ENCODE results near the gene TEX13A.

- no peak for TF ChIP-seq EZH2phosphoT487 (IDR thresholded peaks at IDR 0.05; ENCODE audit: unreplicated experiment)
- no peak for TF ChIP-seq CTCF (conservative IDR thresholded peaks at IDR 0.05; ENCODE audit: low read depth in 2 of 2)
- no peak for TF ChIP-seq POLR2AphosphoS5 (IDR thresholded peaks at IDR 0.05; ENCODE audit: low read depth)
- no peak for TF ChIP-seq NANOG (IDR thresholded peaks at IDR 0.05; ENCODE audit: borderline replicate concordance)
- TF ChIP-seq EZH2 (IDR thresholded peaks at IDR 0.05; ENCODE audit: low read depth, unreplicated experiment) = no peak
- no peak for TF ChIP-seq STAT1 (IDR thresholded peaks at IDR 0.05; ENCODE audit: unreplicated experiment)
Observed at GRCh38 chrX:105221374-105221773, 880 bp upstream of the TEX13A start.
